Right lobe of liver (tissue), 4 donors: ENCODE results near the gene MARCHF6.

Experiments used
- POLR2A ChIP-seq: fragments of 450-650 bp; IDR thresholded peaks from one replicate; pipeline ENCODE4 v1.6.1; 2017; ENCODE audit warnings: antibody characterized with exemption, mild to moderate bottlenecking
- TF ChIP-seq, protein P1 (sequence below), 4 donors: fragments of 200-600 bp in 3 of 4; fragments of 450-650 bp in 1 of 4; IDR thresholded peaks; one replicate each; pipeline versions ENCODE4 v1.5.1 to v1.8.0; 2016 to 2022; ENCODE audit warnings: antibody characterized with exemption in 4 of 4, mild to moderate bottlenecking in 2 of 4
- donor health status: DM: no; HTN: no; CAD: no.
- donor health status: DM: no; HTN: no; CAD: no.
- donor health status: DM: no; HTN: yes; CAD: no.

DNA sequence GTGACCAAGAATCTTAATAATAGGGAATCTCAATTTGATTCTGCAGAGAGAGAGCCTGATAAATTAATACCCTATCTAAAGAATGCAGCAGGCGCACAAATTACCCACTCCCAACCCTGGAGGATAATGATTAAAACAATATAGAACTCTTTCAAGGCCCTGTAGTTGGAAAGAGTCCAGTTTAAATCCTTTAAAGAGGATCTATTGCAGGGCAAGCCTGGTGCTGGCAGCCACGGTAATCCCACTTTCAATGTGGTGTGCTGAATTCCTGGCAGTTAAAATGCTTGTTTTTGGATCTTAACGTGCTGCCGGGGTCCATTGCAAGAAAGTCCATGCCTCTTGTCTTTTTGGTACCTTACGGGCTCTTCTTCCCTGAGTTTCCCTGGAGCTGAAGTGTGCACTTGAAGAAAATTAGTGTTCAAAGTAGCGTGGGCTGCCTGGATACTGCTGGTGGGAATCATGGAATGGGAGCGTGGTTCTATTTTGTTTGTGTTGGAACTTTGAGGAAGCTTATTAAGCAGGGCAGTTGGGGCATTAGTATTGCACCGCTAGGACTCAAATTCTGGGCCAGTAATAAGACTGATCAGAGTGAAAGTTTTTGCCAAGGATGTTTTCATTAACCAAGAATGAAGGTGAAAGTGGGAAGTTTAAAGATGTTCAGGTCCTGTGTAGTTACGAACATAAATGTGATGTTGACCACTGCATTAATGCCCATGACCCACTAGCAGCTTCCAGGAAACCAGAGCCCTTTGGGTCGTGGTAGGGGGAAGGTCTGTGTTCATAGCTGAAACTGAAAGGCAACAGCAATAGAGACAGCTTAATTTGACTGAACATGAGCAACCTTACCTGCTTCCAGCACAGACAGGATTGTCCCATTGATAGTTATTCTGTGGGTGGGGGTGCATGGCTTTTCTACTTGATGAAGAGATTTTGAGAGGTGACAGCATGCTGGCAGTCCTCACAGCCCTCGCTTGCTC lies 20.8 kb downstream of the MARCHF6 start:
- TF ChIP-seq, protein P1, sequence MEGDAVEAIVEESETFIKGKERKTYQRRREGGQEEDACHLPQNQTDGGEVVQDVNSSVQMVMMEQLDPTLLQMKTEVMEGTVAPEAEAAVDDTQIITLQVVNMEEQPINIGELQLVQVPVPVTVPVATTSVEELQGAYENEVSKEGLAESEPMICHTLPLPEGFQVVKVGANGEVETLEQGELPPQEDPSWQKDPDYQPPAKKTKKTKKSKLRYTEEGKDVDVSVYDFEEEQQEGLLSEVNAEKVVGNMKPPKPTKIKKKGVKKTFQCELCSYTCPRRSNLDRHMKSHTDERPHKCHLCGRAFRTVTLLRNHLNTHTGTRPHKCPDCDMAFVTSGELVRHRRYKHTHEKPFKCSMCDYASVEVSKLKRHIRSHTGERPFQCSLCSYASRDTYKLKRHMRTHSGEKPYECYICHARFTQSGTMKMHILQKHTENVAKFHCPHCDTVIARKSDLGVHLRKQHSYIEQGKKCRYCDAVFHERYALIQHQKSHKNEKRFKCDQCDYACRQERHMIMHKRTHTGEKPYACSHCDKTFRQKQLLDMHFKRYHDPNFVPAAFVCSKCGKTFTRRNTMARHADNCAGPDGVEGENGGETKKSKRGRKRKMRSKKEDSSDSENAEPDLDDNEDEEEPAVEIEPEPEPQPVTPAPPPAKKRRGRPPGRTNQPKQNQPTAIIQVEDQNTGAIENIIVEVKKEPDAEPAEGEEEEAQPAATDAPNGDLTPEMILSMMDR (IDR thresholded peaks at IDR 0.05): no peak
- no peak for TF ChIP-seq POLR2A
